Measurements from ENCODE around the gene ETFA. TPM values are rescaled to one million over a fixed set of nuclear protein-coding genes. Genes with fewer than 3 reads are reported as not detected.

The ETFA gene
- total RNA-seq, 1 experiment from 2014 or later, result 84.4 TPM

GRCh38 chr15:76196269-76197231, 114.7 kb downstream of the ETFA start:
- Mint-ChIP-seq H3K4me1 (peaks cover 22% of the 10 kb centered on the region), H3K27me3 (ENCODE audit: low read depth) (no peaks in the 10 kb centered on the region), H3K36me3 (no peaks in the 10 kb centered on the region), H3K9me3 (no peaks in the 10 kb centered on the region), H3K27ac (no peak overlapping the region), H3K4me3 (no peak overlapping the region)
- DNase-seq (ENCODE audit: low spot score) (no peak), ATAC-seq (peak; percentile 14)
- ChIA-PET POLR2A (interaction anchor here (0.5 kb wide), 1 partner anchor 32 kb away, joined by 6 read pairs; no protein-coding TSS in a partner anchor), CTCF (interaction anchor here (1.0 to 3.5 kb wide), 4 partner anchors 11 to 134 kb away, joined by 3 to 15 read pairs (median 4); no protein-coding TSS in a partner anchor)
- TF ChIP-seq ERG (CRISPR knock-in tag; IDR thresholded peaks at IDR 0.05), result no peak
- TF ChIP-seq E2F4 (CRISPR knock-in tag; IDR thresholded peaks at IDR 0.05; ENCODE audit: borderline replicate concordance, low read depth), result no peak
- no peak for TF ChIP-seq NR3C1 (CRISPR knock-in tag; conservative IDR thresholded peaks at IDR 0.05; ENCODE audit: low read depth)
- TF ChIP-seq CTCF (IDR thresholded peaks at IDR 0.05), result no peak
- TF ChIP-seq KAT7 (CRISPR knock-in tag; IDR thresholded peaks at IDR 0.05; ENCODE audit: borderline replicate concordance), result no peak
- TF ChIP-seq, protein P1, sequence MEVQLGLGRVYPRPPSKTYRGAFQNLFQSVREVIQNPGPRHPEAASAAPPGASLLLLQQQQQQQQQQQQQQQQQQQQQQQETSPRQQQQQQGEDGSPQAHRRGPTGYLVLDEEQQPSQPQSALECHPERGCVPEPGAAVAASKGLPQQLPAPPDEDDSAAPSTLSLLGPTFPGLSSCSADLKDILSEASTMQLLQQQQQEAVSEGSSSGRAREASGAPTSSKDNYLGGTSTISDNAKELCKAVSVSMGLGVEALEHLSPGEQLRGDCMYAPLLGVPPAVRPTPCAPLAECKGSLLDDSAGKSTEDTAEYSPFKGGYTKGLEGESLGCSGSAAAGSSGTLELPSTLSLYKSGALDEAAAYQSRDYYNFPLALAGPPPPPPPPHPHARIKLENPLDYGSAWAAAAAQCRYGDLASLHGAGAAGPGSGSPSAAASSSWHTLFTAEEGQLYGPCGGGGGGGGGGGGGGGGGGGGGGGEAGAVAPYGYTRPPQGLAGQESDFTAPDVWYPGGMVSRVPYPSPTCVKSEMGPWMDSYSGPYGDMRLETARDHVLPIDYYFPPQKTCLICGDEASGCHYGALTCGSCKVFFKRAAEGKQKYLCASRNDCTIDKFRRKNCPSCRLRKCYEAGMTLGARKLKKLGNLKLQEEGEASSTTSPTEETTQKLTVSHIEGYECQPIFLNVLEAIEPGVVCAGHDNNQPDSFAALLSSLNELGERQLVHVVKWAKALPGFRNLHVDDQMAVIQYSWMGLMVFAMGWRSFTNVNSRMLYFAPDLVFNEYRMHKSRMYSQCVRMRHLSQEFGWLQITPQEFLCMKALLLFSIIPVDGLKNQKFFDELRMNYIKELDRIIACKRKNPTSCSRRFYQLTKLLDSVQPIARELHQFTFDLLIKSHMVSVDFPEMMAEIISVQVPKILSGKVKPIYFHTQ (CRISPR knock-in tag; IDR thresholded peaks at IDR 0.05), result no peak
- no peak for TF ChIP-seq GABPB1 (CRISPR knock-in tag; IDR thresholded peaks at IDR 0.05)
- TF ChIP-seq ZNF396 (CRISPR knock-in tag; IDR thresholded peaks at IDR 0.05; ENCODE audit: borderline replicate concordance), result no peak

- Mint-ChIP-seq H3K27ac (no peak overlapping the region; the same call in 1 of the 2 replicates), H3K9me3 (no peaks in the 10 kb centered on the region)
- CTCF ChIA-PET, result interaction anchor here (1.0 to 3.5 kb wide), 2 partner anchors 10 to 45 kb away, joined by 3 to 15 read pairs; no protein-coding TSS in a partner anchor
Measured at GRCh38 chr15:76195506-76196268, 115.6 kb downstream of the ETFA start.

More at GRCh38 chr15:76195506-76196268, 115.6 kb downstream of the ETFA start:
- Mint-ChIP-seq H3K27me3 (ENCODE audit: low read depth) (peaks cover 4% of the 10 kb centered on the region), H3K4me3 (no peak overlapping the region), H3K4me1 (peaks cover 22% of the 10 kb centered on the region), H3K36me3 (no peaks in the 10 kb centered on the region)
- ATAC-seq (no peak), DNase-seq (ENCODE audit: low spot score) (no peak)
- POLR2A ChIA-PET, result no interaction called here
- TF ChIP-seq RELA (CRISPR knock-in tag; IDR thresholded peaks at IDR 0.05; ENCODE audit: borderline replicate concordance), result no peak
- TF ChIP-seq FOXJ3 (CRISPR knock-in tag; IDR thresholded peaks at IDR 0.05; ENCODE audit: borderline replicate concordance), result no peak
- TF ChIP-seq ETV6 (CRISPR knock-in tag; IDR thresholded peaks at IDR 0.05), result no peak
- TF ChIP-seq, protein P2, sequence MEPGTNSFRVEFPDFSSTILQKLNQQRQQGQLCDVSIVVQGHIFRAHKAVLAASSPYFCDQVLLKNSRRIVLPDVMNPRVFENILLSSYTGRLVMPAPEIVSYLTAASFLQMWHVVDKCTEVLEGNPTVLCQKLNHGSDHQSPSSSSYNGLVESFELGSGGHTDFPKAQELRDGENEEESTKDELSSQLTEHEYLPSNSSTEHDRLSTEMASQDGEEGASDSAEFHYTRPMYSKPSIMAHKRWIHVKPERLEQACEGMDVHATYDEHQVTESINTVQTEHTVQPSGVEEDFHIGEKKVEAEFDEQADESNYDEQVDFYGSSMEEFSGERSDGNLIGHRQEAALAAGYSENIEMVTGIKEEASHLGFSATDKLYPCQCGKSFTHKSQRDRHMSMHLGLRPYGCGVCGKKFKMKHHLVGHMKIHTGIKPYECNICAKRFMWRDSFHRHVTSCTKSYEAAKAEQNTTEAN (CRISPR knock-in tag; IDR thresholded peaks at IDR 0.05), result no peak
- TF ChIP-seq SOX15 (CRISPR knock-in tag; IDR thresholded peaks at IDR 0.05), result no peak
- no peak for TF ChIP-seq ZNF138 (CRISPR knock-in tag; conservative IDR thresholded peaks at IDR 0.05)
- no peak for TF ChIP-seq ZMAT4 (CRISPR knock-in tag; IDR thresholded peaks at IDR 0.05)
- TF ChIP-seq ZNF281 (CRISPR knock-in tag; IDR thresholded peaks at IDR 0.05), result no peak
- TF ChIP-seq ZNF512 (CRISPR knock-in tag; IDR thresholded peaks at IDR 0.05; ENCODE audit: borderline replicate concordance), result no peak
